Neural progenitor cell (in vitro differentiated cells): ENCODE results near the gene DMWD.

Experiments
- EZH2 ChIP-seq: fragments of 200-600 bp; sonication (generic); IDR thresholded peaks from 2 replicates; pipeline ENCODE4 v1.6.1; 2017; ENCODE audit warnings: antibody characterized with exemption, mild to moderate bottlenecking, moderate library complexity
- EZH2phosphoT487 ChIP-seq: fragments of 200-600 bp; sonication (generic); IDR thresholded peaks from 2 replicates; pipeline ENCODE4 v1.6.1; 2017; ENCODE audit warnings: antibody characterized with exemption
- TF ChIP-seq, protein P1 (sequence below): fragments of 200-600 bp; sonication (generic); IDR thresholded peaks from 2 replicates; pipeline ENCODE4 v1.5.1; 2017; ENCODE audit warnings: antibody characterized with exemption, mild to moderate bottlenecking

DNA sequence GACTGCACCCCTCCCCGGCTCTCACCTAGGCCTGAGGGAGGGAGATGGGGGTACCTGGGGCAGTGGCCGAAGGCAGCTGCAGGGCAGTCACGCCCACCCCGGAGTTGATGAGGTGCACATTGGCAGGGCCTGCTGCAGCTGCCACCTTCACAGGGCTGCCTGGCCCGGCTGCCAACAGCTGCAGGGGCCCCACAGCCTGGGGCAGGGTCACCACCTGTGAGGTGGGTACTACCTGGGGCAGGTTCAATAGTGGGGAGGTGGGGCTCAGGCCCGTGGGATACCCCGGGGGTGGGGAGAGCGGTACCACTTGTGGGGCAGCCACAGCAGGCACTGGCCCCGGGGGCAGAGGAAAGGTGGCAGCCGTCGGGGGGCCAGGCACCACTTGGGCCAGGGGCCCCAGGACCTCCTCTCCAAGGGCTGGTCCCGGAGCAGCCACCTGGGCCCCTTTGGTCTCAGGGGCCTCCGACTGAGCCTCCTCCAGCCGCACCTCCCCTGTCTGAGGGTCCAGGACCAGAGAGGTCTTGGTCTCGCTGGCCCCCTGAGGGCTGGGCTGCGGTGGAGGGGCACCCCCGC is 26.3 kb downstream of the DMWD start:
- TF ChIP-seq, protein P1, sequence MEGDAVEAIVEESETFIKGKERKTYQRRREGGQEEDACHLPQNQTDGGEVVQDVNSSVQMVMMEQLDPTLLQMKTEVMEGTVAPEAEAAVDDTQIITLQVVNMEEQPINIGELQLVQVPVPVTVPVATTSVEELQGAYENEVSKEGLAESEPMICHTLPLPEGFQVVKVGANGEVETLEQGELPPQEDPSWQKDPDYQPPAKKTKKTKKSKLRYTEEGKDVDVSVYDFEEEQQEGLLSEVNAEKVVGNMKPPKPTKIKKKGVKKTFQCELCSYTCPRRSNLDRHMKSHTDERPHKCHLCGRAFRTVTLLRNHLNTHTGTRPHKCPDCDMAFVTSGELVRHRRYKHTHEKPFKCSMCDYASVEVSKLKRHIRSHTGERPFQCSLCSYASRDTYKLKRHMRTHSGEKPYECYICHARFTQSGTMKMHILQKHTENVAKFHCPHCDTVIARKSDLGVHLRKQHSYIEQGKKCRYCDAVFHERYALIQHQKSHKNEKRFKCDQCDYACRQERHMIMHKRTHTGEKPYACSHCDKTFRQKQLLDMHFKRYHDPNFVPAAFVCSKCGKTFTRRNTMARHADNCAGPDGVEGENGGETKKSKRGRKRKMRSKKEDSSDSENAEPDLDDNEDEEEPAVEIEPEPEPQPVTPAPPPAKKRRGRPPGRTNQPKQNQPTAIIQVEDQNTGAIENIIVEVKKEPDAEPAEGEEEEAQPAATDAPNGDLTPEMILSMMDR, result no peak
- TF ChIP-seq EZH2phosphoT487 (no peak), EZH2 (no peak)
